SKM-1 treated with dmso at 0.1 percent for 144 hours (cell line): Measurements from ENCODE around the gene GRIK1.

Experiments used
- DNase-seq: peaks from one replicate; lab custom pipeline; 2025; ENCODE audit not compliant: unreplicated experiment; lab: John Stamatoyannopoulos, UW

Gene GRIK1

DNA sequence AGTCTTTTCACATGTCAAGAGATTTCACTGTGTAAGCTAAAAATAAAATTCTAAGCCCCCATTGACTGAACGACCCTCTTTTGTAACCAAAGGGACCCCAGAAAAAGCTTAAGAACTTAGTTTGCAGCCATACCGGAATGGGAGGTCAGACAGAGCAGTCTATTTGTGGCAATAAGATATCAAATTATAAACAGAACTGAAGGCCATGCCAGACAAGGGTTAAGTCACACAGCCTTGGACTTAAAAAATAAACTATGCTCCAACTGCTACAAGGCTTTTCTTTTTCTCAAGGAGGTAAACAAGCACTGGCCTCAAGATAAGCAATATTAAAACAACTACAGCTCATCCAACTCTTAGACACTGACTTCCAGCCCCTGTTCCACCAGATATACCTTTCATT is 384.2 kb downstream of the GRIK1 start:
- DNase-seq, result no peak

DNA sequence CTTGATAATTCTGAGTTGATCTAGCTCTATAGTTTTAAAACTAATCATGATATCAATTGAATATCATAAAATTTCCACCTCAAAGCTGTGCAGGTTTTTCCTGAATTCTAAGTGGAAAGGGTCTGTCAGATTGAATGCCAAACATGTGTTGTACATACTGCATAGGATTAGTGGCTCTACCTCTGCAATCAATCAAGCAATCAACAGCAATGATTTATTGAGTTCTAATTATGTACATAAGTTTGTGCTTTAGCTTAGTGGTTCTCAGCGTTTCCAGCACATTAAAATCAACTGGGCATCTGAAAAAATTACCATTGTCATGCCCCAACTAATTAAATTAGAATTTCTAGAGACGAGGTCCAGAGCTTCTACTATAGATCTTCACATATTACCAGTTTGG is 389.6 kb downstream of the GRIK1 start:
- DNase-seq, result no peak

DNA sequence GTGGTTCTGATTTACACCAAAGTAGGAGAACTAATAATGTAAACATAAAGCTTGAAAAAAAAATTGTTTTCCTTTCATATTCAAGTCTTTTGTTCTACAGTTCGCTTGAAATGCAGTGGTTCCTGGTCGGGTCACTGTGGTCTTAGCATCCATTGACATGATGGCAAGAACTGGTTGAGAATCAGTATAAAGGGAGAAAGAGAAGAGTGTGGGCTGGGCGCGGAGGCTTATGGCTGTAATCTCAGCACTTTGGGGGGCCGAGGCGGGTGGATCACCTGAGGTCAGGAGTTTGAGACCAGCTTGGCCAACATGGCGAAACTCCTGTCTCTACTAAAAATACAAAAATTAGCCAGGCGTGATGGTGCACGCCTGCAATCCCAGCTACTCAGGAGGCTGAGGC is 390.2 kb downstream of the GRIK1 start:
- DNase-seq, result no peak

DNA sequence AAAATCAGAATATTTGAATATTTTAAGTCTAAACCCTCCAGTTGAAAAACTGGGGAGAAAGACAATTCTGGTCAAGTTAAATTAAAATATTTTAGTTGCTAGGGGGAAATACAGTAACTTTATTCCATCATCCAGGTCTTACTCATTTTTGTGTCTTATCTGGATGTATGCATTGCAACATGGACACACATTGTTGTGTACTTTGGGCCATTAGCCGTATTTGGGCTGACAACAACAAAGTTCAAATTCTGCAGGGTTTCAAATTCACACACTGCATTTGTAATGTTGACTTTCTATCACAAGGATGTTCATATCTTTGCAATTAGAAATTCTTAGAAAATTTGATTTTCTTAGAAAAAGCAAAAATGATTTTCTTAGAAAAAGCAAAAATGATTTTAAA is 391.8 kb downstream of the GRIK1 start:
- DNase-seq, result no peak

DNA sequence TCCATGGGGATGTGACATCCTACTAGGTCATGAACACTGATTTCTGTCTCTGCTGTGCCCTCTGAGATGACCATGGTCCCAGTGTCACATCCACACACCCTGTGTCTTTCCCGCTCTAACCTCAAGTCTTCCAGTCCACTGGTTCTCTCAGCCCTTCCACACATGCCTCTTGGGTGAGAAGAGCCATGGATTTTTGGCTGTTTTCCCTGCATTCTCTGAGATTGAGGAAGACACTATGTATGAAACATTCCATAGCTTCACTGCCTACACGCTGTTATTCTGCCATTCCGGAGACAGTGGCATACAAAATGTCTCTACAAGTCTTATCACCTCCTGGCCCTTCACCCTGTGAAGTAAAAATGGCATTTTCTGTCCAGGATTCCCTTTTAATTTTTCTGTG is 393.7 kb downstream of the GRIK1 start:
- no peak for DNase-seq

DNA sequence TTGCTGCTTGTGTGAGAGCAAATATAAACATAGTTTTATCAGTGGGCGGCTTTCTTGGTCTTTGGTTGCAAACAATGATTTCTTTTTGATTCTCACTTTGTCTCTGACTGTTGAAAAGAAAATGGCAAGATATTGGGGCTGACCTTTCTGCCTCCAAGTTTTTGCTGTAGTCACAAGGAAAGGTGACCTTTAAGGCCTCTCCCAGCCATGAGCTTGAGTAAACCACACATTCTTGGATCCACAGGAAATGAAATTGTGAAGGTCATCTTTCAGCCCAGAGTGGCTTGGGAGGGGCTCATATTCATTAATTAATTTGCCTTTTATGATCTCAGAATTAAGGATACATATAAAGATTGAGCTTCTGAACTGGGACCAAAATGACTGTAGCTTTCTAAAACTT is 399.5 kb downstream of the GRIK1 start:
- DNase-seq, result no peak

DNA sequence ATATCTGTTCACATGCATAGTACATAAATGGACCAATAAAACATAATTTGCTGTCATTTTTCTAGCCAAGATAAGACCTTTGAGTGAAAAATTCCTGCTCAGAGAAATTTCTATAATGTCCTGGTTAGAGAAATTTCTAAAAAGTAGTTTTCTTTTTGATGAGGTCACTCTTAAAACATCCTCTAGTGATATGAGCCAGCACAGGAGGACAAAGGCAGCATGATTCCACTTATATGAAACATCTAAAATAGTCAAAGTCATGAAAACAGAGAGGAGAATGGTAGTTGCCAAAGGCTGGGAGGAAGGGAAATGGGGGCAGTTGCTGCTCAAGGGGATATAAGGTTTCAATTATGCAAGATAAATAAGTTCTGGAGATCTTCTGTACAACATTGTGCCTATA is 401.7 kb downstream of the GRIK1 start:
- DNase-seq, result no peak

DNA sequence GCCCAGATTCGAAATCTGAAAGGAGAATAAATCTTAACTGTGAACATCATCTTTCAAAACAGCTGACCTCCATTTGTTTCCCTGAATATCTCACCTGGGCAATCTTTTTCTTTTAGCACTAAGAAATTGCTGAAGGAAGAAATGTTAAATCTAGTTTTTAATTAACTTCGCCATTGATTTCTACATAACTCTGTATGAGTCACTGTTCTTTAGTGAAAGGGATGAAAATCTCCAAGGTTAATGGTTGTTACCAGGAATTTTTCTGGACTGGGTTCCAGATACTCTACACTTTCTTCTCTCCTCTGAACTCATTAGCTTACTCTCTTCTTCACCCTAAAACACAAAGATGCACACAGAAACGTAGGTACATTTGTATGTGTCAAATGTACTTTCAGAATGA is 405.3 kb downstream of the GRIK1 start:
- no peak for DNase-seq

DNA sequence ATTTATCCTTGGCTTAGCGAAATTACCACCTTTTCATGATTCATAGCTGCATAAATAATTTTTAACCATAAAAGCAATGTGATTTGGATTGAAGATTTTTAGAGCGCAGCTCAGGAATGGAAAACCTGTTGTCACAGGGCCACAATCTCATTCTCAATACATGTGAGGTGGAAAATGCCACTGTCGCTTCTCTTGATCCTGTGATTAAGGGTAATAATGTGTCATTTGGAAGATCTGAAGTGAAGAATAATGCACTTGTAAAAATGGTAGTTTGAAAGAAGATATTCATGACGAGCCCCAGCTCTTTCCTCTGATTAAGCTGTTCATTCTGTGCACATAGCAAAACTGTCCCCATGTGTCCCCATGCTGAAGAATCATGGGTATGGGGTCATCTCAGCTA is 410.7 kb downstream of the GRIK1 start:
- DNase-seq, result no peak

DNA sequence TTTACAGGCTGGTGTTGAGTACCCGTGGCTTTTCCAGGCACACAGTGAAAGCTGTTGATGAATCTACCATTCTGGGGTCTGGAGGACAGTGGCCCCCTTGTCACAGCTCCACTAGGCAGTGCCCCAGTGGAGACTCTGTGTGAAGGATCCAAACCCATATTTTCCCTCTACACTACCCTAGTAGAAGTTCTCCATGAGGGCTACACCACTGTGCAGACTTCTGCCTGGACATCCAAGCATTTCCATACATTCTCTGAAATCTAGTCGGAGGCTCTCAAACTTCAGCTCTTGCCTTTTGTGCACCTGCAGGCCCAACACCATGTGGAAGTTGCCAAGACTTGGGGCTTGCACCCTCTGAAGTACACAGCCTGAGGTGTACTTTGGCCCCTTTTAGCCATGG is 413.3 kb downstream of the GRIK1 start:
- DNase-seq, result no peak

DNA sequence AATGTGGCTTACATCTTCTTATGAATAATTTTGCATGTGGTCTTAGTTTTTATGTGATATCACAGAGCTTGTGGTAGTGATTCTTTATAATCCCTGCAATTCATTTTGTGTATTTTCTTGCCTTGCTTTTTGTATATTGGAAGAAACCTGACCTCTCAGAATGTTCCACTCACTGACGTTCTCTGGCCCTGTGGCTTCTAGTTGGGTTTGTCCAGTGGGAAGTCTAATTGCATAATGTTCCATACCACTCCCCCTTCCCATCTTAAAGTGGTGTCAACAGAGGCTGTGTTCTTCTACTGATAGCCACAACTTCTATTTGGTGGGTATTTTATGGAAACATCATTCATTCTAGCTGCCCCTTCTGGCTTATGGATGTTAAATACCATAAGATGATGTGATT is 415.7 kb downstream of the GRIK1 start:
- DNase-seq, result no peak

DNA sequence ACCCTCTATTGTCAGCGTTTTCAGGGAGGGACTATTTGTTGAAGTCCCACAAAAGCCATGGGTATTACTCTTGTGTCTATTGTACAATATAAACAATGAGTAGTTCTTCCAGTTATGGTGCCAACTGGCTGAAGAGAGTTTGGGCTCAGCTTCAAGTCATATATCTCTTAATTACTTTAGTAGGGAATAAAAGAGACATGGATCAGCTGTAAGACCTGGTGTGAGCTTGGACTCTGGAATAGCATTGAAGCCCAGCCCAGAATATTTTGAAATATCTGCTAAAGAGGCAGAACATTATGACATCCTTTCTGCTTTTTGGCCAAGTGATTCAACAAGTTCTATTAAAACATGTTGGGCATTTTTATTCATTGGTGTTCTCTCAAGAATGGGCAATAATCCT is 416.1 kb downstream of the GRIK1 start:
- DNase-seq, result no peak

DNA sequence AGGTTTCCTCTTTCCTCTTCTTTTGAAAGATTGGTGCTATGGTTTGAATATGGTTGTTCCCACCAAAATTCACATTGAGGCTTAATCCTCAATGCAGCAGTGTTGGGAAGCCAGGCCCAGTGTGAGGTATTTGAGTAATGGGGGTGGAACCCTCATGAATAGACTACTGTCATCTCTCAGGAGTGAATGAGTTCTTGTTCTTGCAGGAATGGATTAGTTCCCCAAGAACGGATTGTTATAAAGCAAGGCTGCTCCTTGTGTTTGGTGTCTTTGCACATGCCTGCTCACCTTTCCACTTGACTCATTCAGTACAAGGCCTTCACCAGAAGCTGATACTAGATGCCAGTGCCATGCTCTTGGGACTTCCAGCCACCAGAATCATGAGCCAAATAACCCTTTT is 417.9 kb downstream of the GRIK1 start:
- DNase-seq, result no peak

DNA sequence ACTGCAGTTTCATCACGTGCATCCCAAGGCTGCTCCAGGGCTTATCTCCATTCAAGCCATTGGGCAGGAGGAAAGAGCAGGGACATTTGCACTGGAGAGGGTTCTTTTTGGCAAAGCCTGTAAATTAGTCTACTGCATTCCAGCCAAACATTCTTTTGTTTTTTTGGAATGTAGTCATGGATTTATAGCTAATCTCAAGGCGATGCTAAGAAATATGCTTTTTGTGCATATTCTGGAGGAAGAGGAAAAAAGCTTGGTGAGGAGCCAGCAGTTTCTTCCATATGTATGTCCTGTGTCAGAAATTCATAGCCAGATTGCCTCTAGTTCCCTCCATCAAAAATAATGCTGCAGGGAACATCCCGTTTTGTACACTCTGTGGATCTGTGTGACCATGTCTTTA is 419.6 kb downstream of the GRIK1 start:
- no peak for DNase-seq

DNA sequence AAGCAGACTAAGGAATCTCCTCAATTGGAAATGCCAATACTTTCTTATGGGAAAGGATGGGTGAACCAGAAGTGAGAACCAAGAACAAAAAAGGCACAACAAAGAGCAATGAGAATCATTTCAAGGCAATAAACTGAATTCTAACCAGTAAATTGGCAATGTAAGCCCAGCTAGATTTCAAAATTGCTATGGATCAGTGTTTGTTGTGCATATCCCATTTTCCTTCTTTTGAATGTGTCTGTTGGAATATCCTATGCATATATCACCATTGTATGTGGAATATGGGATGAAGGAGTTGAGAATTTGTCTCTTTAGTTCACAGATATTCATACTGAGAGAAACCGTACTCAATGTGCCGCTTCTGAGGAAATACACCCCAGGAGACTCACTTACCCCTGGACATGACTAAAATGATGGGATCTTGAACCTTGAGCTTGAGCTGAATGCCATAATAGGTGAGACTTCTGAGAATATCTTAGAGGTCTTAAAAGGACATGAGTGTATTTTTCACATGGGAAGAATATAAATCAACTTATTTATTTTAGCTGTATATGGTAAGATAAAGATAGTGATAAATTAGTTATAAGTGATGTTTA is 425.0 kb downstream of the GRIK1 start:
- DNase-seq, result no peak

DNA sequence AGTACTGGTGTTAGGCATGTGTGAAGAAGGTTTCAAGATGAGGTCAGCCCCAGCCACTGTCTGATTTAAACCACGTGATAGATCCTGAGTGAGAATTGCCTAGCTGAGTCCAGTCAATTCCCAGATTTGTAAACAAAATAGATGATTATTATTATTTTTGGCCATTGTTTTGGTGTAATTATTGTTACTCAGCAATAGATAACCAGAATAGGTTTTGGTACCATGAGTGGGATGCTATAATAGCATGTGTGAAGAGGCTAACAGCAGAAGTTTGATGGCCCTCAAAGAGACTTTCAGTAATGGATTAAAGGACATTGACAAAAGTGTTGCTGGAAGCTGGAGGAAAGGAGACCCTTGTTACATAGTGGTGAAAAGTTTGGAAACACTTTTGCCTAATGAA is 426.3 kb downstream of the GRIK1 start:
- DNase-seq, result no peak

DNA sequence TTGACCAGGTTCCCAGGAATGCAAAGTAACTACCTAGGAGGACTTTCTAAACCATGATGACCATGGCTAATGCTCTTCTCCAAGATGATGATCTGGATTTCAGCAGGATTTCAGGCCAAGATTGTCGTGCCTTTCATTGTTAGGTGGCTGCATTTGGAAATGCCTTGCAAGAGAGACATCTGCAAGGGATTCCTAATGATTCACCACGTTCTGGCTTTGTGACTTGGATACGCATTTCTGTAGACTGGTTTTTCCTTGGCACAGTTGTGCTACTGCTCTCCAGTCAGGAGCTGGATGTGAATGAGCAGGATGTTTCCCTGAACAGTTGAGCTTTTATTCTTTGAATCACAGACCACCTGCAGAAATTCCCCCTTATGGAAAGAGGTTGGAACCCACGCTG is 428.7 kb downstream of the GRIK1 start:
- no peak for DNase-seq

DNA sequence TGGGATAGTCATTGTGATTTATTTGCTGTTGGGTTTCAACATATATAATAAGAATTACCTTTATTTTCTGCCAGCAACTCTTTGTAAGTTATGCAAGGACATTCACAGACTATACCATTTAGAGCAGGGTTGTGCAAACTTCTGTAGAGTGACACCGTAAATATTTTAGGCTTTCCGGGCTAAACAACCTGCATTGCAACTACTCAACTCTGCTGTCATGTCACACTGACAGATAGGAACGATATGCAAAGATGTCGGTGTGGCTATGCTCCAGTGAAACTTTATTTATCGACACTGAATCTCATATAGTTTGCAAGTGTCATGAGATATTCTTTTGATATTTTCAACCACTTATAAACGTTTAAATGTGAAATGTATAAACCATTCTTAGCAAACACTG is 430.7 kb downstream of the GRIK1 start:
- DNase-seq, result no peak

DNA sequence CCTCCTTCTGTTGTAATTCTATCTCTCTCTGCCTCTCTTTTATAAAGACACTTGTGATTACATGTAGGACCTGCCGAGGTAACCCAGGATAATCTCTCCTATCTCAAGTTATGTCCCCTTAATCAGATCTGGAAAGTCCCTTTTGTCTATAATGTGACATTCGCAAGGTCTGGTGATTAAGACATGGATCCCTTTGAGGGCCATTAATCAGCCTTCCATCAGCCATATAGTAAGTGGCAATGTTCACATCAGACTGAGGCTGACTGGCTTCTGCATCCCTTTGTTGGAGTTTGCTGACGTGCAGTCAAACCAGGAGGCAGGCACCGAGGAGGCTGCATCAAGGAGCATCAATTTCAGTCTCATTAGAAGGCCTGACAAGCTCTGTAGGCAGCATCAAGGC is 431.5 kb downstream of the GRIK1 start:
- no peak for DNase-seq

DNA sequence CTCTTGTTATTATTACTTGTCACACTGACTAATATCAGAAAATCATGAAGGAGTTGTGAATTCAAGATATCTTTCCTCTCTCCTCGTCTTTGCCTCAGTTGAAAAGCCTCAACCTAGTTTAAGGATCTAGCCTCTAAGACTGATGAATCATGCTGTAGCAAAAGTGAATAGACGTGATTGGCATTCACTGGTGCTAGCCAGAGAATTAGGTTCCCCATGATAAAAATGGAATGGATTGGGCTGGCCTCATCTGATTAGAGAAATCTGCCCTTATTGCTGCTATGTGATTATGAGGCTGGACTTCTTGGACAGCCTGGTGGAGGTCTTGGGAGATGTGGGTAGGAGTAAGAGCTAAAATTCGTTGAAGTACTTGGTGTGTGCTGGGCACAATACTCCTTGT is 432.8 kb downstream of the GRIK1 start:
- no peak for DNase-seq

DNA sequence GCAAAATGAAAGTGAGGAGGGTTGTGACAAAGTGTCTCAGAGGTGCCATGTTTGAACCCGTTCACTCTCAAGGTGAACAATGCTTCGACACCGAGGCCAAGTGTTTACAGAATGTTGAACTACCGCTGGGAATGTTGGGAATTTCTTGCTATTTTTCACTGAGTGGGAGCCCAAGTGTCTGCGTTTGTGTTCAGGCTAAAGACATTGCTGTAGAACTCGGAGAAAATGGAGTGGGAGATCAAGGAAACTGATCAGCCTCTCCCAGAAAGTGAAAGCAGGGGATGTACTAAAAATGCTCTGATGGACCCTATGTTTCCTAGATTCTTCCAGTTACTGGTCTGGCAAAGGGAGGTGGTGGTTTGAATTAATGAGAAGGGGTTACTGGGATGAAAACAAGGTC is 433.6 kb downstream of the GRIK1 start:
- no peak for DNase-seq

DNA sequence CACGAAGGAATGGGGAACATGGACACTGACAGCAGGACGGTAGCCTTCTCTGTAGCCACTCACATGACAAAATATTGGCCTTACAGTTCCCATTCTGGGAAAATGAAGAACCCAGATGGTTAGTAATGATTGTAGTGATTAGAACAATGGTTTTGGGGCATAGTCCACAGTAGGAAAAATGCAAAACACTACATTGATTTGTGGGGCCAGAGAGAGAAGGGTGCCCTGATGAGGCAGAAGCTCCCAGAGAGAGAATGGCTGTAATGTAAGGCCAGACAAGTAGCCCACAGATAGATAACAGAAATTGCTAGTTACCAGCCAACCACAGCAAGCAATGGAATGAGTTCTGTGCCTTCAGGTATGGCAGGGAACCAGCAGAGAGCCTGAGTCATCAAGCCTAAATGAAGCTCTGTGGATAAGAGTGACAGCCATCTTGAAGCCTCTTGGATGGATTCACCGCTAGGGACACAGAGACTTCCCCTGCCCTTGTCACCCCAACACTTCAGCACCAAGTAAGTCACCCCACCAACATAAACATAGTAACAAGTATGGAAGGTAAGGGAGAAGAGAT is 435.0 kb downstream of the GRIK1 start:
- DNase-seq, result no peak

DNA sequence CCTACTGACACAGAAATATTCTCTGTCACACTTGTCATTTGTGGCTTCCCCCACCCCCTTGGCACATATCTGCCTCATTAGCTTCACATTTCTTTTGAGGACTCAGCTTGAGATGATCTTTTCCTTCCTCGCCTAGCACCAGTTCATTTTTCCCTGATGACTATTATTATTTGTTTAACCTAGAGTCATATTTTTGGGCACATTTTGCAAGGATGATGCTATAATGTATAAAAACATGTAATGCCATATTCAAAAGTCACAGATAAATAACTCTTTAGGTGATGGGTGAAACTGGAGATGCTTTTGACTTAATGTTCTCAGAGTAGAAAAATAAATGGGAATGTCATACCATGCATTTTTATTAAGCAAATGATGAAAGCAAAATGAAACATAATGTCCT is 438.3 kb downstream of the GRIK1 start:
- DNase-seq, result no peak
